SK-N-SH (cell line): ENCODE measurements around the gene TIAM1. TPM values are rescaled to one million over a fixed set of nuclear protein-coding genes. Genes with fewer than 3 reads are reported as not detected.

Source experiments
- CTCF ChIA-PET: fragments of 300-600, 350-600 bp; formaldehyde crosslinking; extraction: SDS; loops from one replicate; lab custom pipeline; 2021; lab: Yijun Ruan, JAX
- POLR2A ChIA-PET: fragments of 350-600 bp; sonication (Branson Sonifier 250); formaldehyde crosslinking; extraction: SDS; loops from one replicate; lab custom pipeline; 2020; ENCODE audit warnings: antibody characterized with exemption, inconsistent platforms; lab: Yijun Ruan, JAX
- DNase-seq: peaks from one replicate; pipeline ENCODE4 v3.0.0; 2012
- H2AFZ ChIP-seq: fragments of 200-600 bp; sonication (generic); 2 replicates; pipeline ENCODE4 v1.8.1; 2016; ENCODE audit warnings: antibody characterized with exemption, mild to moderate bottlenecking, low read depth
- H3F3A ChIP-seq: fragments of 200-600 bp; sonication (generic); replicated peaks from 2 replicates; pipeline ENCODE3; 2016; ENCODE audit warnings: antibody characterized with exemption, mild to moderate bottlenecking; ENCODE audit not compliant: insufficient read depth
- H3K27ac ChIP-seq, 2 experiments: fragments of 200-500 bp in 1 of 2; fragments of 200-600 bp in 1 of 2; sonication (Bioruptor generic) in 1 of 2; sonication (generic), shearing (Covaris generic) in 1 of 2; 2 replicates each; pipeline versions ENCODE4 v1.5.1 to v1.6.1; 2014 to 2016; ENCODE audit warnings: low read depth in 2 of 2, inconsistent platforms in 1 of 2, low read length in 1 of 2, mild to moderate bottlenecking in 1 of 2, mixed read lengths in 1 of 2
- H3K27me3 ChIP-seq: fragments of 200-600 bp; sonication (generic), shearing (Covaris generic); 2 replicates; pipeline ENCODE4 v1.6.1; 2016; ENCODE audit warnings: mixed run types; ENCODE audit not compliant: insufficient read depth
- H3K36me3 ChIP-seq, 2 experiments: fragments of 200-500 bp in 1 of 2; fragments of 200-600 bp in 1 of 2; sonication (Bioruptor generic) in 1 of 2; sonication (generic) in 1 of 2; replicated peaks in 1 of 2; 2 replicates each; pipeline versions ENCODE3 to v1.5.1; 2014 to 2016; ENCODE audit warnings: low read length in 1 of 2, mild to moderate bottlenecking in 1 of 2; ENCODE audit not compliant: insufficient read depth in 2 of 2, control insufficient read depth in 1 of 2
- H3K4me1 ChIP-seq, 2 experiments: fragments of 200-500 bp in 1 of 2; fragments of 200-600 bp in 1 of 2; sonication (Bioruptor generic) in 1 of 2; sonication (generic), shearing (Covaris generic) in 1 of 2; 2 replicates each; pipeline versions ENCODE4 v1.5.1 to v1.6.1; 2014 to 2016; ENCODE audit warnings: low read depth in 1 of 2, low read length in 1 of 2, mixed run types in 1 of 2; ENCODE audit not compliant: insufficient read depth in 2 of 2, control insufficient read depth in 1 of 2
- H3K4me2 ChIP-seq: fragments of 200-600 bp; sonication (generic), shearing (Covaris generic); 2 replicates; pipeline ENCODE4 v1.6.1; 2017; ENCODE audit warnings: mixed run types
- H3K4me3 ChIP-seq, 2 experiments: fragments of 200-500 bp in 1 of 2; fragments of 200-600 bp in 1 of 2; sonication (Bioruptor generic) in 1 of 2; sonication (generic), shearing (Covaris generic) in 1 of 2; 2 replicates each; pipeline versions ENCODE4 v1.5.1 to v1.8.1; 2014 to 2016; ENCODE audit warnings: low read depth in 2 of 2, inconsistent platforms in 1 of 2, low read length in 1 of 2, mild to moderate bottlenecking in 1 of 2, mixed read lengths in 1 of 2, moderate library complexity in 1 of 2
- H3K79me2 ChIP-seq: fragments of 200-600 bp; sonication (generic); 2 replicates; pipeline ENCODE4 v1.8.1; 2017; ENCODE audit warnings: mild to moderate bottlenecking; ENCODE audit not compliant: insufficient read depth
- H3K9ac ChIP-seq: fragments of 200-600 bp; sonication (generic); 2 replicates; pipeline ENCODE4 v1.6.1; 2017; ENCODE audit warnings: mixed run types
- H3K9me2 ChIP-seq: fragments of 200-600 bp; sonication (generic); 2 replicates; pipeline ENCODE4 v1.6.1; 2017; ENCODE audit warnings: mixed run types
- H3K9me3 ChIP-seq: fragments of 200-600 bp; sonication (generic); 2 replicates; pipeline ENCODE4 v1.6.1; 2017; ENCODE audit warnings: mixed run types, mild to moderate bottlenecking, moderate library complexity
- H4K20me1 ChIP-seq: fragments of 200-600 bp; sonication (generic); 2 replicates; pipeline ENCODE4 v1.6.1; 2017; ENCODE audit warnings: mild to moderate bottlenecking, mixed run types; ENCODE audit not compliant: insufficient read depth
- EZH2phosphoT487 ChIP-seq: fragments of 200-600 bp; sonication (generic); IDR thresholded peaks from 2 replicates; pipeline ENCODE4 v1.6.1; 2017; ENCODE audit warnings: low read depth, mixed run types, mild to moderate bottlenecking, antibody characterized with exemption, moderate library complexity, borderline replicate concordance
- RXRA ChIP-seq: IDR thresholded peaks from 2 replicates; pipeline ENCODE4 v1.4.0; 2012; ENCODE audit warnings: low read depth, mild to moderate bottlenecking, borderline replicate concordance
- WGBS: methylation state at CpG from one replicate; pipeline ENCODE4 v1.1.6; 2017; ENCODE audit warnings: low lambda C conversion rate; 5-methylcytosine and 5-hydroxymethylcytosine counted together
- polyA plus RNA-seq, 3 experiments: library from polyadenylated mRNA; depleted of rRNA; stranded (reverse); fragments of >200 nt; gene quantifications; 2 replicates each; pipeline ENCODE4 v1.2.3, GENCODE V29; 2012
- TF ChIP-seq, protein P1 (sequence below): IDR thresholded peaks from 2 replicates; pipeline ENCODE4 v1.6.1; 2012; ENCODE audit warnings: mild to moderate bottlenecking, low read depth, low read length, moderate library complexity
- TF ChIP-seq, protein P2 (sequence below): IDR thresholded peaks from 2 replicates; pipeline ENCODE4 v1.4.0; 2012; ENCODE audit warnings: low read depth, borderline replicate concordance

The TIAM1 gene
- 1.7 and 2.4 TPM in 2 replicates for polyA plus RNA-seq (2012; rRNA removed)
- polyA plus RNA-seq (2012; cell fraction: cytosol; rRNA removed): 1.3 and 2.1 TPM in 2 replicates
- 2.1 and 2.7 TPM in 2 replicates for polyA plus RNA-seq (2012; cell fraction: nucleus; rRNA removed)

GRCh38 chr21:31343680-31344480, at the start of gene TIAM1:
TIAM1 (minus strand) TSS chr21:31344261; CDS start chr21:31266972, 77,289 bp downstream.
- TF ChIP-seq, protein P1, sequence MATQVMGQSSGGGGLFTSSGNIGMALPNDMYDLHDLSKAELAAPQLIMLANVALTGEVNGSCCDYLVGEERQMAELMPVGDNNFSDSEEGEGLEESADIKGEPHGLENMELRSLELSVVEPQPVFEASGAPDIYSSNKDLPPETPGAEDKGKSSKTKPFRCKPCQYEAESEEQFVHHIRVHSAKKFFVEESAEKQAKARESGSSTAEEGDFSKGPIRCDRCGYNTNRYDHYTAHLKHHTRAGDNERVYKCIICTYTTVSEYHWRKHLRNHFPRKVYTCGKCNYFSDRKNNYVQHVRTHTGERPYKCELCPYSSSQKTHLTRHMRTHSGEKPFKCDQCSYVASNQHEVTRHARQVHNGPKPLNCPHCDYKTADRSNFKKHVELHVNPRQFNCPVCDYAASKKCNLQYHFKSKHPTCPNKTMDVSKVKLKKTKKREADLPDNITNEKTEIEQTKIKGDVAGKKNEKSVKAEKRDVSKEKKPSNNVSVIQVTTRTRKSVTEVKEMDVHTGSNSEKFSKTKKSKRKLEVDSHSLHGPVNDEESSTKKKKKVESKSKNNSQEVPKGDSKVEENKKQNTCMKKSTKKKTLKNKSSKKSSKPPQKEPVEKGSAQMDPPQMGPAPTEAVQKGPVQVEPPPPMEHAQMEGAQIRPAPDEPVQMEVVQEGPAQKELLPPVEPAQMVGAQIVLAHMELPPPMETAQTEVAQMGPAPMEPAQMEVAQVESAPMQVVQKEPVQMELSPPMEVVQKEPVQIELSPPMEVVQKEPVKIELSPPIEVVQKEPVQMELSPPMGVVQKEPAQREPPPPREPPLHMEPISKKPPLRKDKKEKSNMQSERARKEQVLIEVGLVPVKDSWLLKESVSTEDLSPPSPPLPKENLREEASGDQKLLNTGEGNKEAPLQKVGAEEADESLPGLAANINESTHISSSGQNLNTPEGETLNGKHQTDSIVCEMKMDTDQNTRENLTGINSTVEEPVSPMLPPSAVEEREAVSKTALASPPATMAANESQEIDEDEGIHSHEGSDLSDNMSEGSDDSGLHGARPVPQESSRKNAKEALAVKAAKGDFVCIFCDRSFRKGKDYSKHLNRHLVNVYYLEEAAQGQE: no peak
- peak; percentile 45; the same call in 1 of the 2 replicates for TF ChIP-seq EZH2phosphoT487
- WGBS: 8% methylated on average over 40 of the region's 49 CpGs
- Histone ChIP-seq H4K20me1 (no peaks in the 10 kb centered on the region), H3K27me3 (peaks cover 21% of the 10 kb centered on the region; the same call in 1 of the 2 replicates), H3K4me1 (peaks cover 0 to 13% of the 10 kb centered on the region in 2 experiments; a peak in 1 of 4 replicates), H3K36me3 (no peaks in the 10 kb centered on the region), H3K9me2 (no peaks in the 10 kb centered on the region), H3K4me3 (peak within 1 kb of the TSS; percentile 55 to 56), H3K9ac (no peak within 1 kb of the TSS; the same call in 1 of the 2 replicates), H3K27ac (no peak within 1 kb of the TSS), H2AFZ (peak within 1 kb of the TSS; percentile 74; the same call in 1 of the 2 replicates), H3K9me3 (no peaks in the 10 kb centered on the region), H3F3A (no peaks in the 10 kb centered on the region), H3K79me2 (no peaks in the 10 kb centered on the region), H3K4me2 (peak within 1 kb of the TSS; percentile 89)
- ChIA-PET CTCF (interaction anchor here (2.5 to 3.4 kb wide), 3 partner anchors 215 to 261 kb away, joined by 6 to 21 read pairs (median 12); no protein-coding TSS in a partner anchor), POLR2A (no interaction called here)
- peak; percentile 64 for DNase-seq

DNA sequence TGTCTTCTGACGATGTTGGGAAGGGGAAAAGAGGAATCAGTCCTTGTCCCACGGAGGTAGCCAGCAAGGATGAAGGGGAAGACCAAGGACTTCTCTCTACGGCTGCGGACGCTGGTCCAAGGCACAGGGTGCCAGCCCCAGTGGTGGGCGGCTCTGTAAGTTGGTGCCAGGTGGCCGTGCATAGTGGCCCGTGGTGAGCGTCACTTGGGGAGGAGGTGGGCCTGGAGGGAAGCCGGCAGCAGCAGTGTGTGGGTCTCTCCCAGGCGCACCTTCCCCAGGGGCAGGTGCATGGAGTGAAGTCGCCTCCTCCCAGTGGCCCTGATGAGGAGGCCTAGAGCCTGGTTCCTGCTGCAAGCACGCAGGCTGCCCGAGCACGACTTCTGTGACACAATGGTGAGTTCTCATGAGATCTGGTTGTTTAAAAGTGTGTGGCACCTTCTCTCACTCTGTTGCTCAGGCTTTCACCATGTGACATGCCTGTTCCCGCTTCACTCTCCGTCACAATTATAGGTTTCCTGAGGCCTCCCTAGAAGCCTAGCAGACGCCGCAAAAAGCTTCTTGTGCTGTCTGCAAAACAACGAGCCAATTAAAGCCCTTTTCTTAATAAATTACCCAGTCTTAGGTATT, 43.6 kb upstream of the TIAM1 start:
- H2AFZ ChIP-seq: no peak overlapping the region
- H3K4me3 ChIP-seq: no peak overlapping the region
- no peaks in the 10 kb centered on the region for H3K9me2 ChIP-seq
- H3K4me2 ChIP-seq: no peak overlapping the region
- no peak overlapping the region for H3K9ac ChIP-seq
- H3K27ac ChIP-seq: no peak overlapping the region
- POLR2A ChIA-PET: no interaction called here
- H3K9me3 ChIP-seq: no peaks in the 10 kb centered on the region
- WGBS: 79% methylated on average over 20 of the region's 20 CpGs
- H3K27me3 ChIP-seq: no peaks in the 10 kb centered on the region
- H3K4me1 ChIP-seq: no peaks in the 10 kb centered on the region
- TF ChIP-seq, protein P1: no peak
- TF ChIP-seq RXRA: no peak
- TF ChIP-seq, protein P2, sequence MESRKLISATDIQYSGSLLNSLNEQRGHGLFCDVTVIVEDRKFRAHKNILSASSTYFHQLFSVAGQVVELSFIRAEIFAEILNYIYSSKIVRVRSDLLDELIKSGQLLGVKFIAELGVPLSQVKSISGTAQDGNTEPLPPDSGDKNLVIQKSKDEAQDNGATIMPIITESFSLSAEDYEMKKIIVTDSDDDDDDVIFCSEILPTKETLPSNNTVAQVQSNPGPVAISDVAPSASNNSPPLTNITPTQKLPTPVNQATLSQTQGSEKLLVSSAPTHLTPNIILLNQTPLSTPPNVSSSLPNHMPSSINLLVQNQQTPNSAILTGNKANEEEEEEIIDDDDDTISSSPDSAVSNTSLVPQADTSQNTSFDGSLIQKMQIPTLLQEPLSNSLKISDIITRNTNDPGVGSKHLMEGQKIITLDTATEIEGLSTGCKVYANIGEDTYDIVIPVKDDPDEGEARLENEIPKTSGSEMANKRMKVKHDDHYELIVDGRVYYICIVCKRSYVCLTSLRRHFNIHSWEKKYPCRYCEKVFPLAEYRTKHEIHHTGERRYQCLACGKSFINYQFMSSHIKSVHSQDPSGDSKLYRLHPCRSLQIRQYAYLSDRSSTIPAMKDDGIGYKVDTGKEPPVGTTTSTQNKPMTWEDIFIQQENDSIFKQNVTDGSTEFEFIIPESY: no peak
- TF ChIP-seq, all 33 proteins: peak for 0
- no peak for DNase-seq
- no peaks in the 10 kb centered on the region for H3F3A ChIP-seq
- H4K20me1 ChIP-seq: no peaks in the 10 kb centered on the region
- CTCF ChIA-PET: no interaction called here
- H3K36me3 ChIP-seq: no peaks in the 10 kb centered on the region
- H3K79me2 ChIP-seq: no peaks in the 10 kb centered on the region
